Duodenal mucosa (tissue), 2 donors: Measurements from ENCODE around the gene PCDHGB1.
"Not testable (repeated sequence)": the region's sequence is repeated elsewhere in the genome, so short reads cannot be mapped to it uniquely, and the experiment has no call there.

Experiments used
- H3K27ac ChIP-seq: one replicate; pipeline ENCODE4 v1.7.0; 2013; ENCODE audit warnings: low read depth, low read length
- H3K27me3 ChIP-seq, 2 donors: one replicate each; pipeline ENCODE4 v1.7.0; 2013; ENCODE audit warnings: low read length in 2 of 2, control low read depth in 1 of 2; ENCODE audit not compliant: insufficient read depth in 2 of 2, control insufficient read depth in 1 of 2
- H3K36me3 ChIP-seq, 2 donors: one replicate each; pipeline ENCODE4 v1.7.0; 2013; ENCODE audit warnings: low read length in 2 of 2, control low read depth in 1 of 2; ENCODE audit not compliant: insufficient read depth in 2 of 2, control insufficient read depth in 1 of 2
- H3K4me1 ChIP-seq, 2 donors: one replicate each; pipeline ENCODE4 v1.7.0; 2013; ENCODE audit warnings: low read length in 2 of 2, control low read depth in 1 of 2; ENCODE audit not compliant: insufficient read depth in 2 of 2, control insufficient read depth in 1 of 2
- H3K4me3 ChIP-seq, 2 donors: one replicate each; pipeline ENCODE4 v1.7.0; 2013; ENCODE audit warnings: low read length in 2 of 2, low read depth in 1 of 2
- H3K9ac ChIP-seq, 2 donors: one replicate each; pipeline ENCODE4 v1.7.0; 2013; ENCODE audit warnings: low read length in 2 of 2, low read depth in 1 of 2
- H3K9me3 ChIP-seq, 2 donors: one replicate each; pipeline ENCODE4 v1.7.0; 2013; ENCODE audit warnings: low read length in 2 of 2, control low read depth in 1 of 2; ENCODE audit not compliant: control insufficient read depth in 1 of 2

The PCDHGB1 gene

GRCh38 chr5:141349917-141350619 lies at the start of gene PCDHGB1:
Gene PCDHGB1, plus strand, starts transcription at chr5:141350099. Its CDS starts 162 bp downstream, at chr5:141350261.
- Histone ChIP-seq H3K27ac (no peak within 1 kb of the TSS), H3K9ac (no peak within 1 kb of the TSS), H3K27me3 (no peaks in the 10 kb centered on the region), H3K4me1 (no peaks in the 10 kb centered on the region), H3K36me3 (no peaks in the 10 kb centered on the region), H3K4me3 (no peak within 1 kb of the TSS), H3K9me3 (peaks cover 12 to 14% of the 10 kb centered on the region in 2 donors)

- Histone ChIP-seq H3K9ac (no peak within 1 kb of the TSS), H3K9me3 (peaks cover 66 to 79% of the 10 kb centered on the region in 2 donors), H3K27me3 (no peaks in the 10 kb centered on the region), H3K4me1 (no peaks in the 10 kb centered on the region), H3K27ac (no peak within 1 kb of the TSS), H3K4me3 (peak within 1 kb of the TSS; percentile 29 to 32), H3K36me3 (peaks cover 0 to 14% of the 10 kb centered on the region in 2 donors)
Observed at GRCh38 chr5:141303756-141304155, 46.1 kb upstream of the PCDHGB1 start, which contains the start of gene SLC25A2. Gene SLC25A2, minus strand, starts transcription at chr5:141304049. Its CDS starts 184 bp downstream, at chr5:141303865.

DNA sequence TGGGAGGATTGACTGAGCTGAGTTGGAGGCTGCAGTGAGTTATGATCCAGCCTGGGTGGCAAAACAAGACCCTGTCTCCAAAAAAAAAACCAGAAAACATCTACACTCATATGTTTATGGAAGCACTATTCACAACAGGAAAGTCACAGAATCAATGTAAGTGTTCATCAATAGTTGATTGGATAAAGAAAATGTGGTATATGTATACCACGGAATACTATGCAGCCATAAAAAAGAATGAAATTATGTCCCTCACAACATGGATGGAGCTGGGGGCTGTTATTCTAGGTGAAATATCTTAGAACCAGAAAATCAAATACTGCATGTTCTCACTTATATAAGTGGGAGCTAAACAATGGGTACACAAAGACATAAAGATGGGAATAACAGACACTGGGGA lies 43.3 kb upstream of the PCDHGB1 start:
- Histone ChIP-seq H3K4me3 (no peak overlapping the region), H3K4me1 (no peaks in the 10 kb centered on the region), H3K9ac (no peak overlapping the region), H3K36me3 (peaks cover 0 to 10% of the 10 kb centered on the region in 2 donors), H3K9me3 (peaks cover 70 to 75% of the 10 kb centered on the region in 2 donors), H3K27ac (no peak overlapping the region), H3K27me3 (no peaks in the 10 kb centered on the region)

GRCh38 chr5:141313711-141314110 lies 36.2 kb upstream of the PCDHGB1 start:
- peaks cover 70 to 76% of the 10 kb centered on the region in 2 donors for H3K9me3 ChIP-seq
- no peak overlapping the region for H3K4me3 ChIP-seq
- H3K27me3 ChIP-seq, result no peaks in the 10 kb centered on the region
- H3K4me1 ChIP-seq, result no peaks in the 10 kb centered on the region
- H3K9ac ChIP-seq, result no peak overlapping the region
- H3K36me3 ChIP-seq, result peaks cover 12 to 16% of the 10 kb centered on the region in 2 donors
- no peak overlapping the region for H3K27ac ChIP-seq

DNA sequence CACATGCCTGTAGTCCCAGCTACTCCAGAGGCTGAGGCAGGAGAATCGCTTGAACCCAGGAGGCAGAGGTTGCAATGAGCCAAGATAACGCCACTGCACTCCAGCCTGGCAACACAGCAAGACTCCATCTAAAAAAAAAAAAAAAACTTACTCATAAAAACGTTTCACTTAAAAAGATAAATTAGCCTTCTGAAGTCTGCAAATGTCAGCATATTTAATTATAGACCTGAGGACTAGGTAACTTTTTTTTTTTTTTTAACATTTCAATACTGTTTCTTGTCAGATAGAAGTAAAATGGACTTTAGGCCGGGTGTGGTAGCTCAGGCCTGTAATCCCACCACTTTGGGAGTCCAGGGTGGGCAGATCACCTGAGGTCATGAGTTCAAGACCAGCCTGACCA lies 32.9 kb upstream of the PCDHGB1 start:
- not testable (repeated sequence) for H3K4me3 ChIP-seq, H3K9ac ChIP-seq, H3K4me1 ChIP-seq, H3K27ac ChIP-seq, H3K27me3 ChIP-seq
- Histone ChIP-seq H3K36me3 (peaks cover 25 to 28% of the 10 kb centered on the region in 2 donors), H3K9me3 (peaks cover 71 to 79% of the 10 kb centered on the region in 2 donors)

GRCh38 chr5:141319202-141319601 lies 30.7 kb upstream of the PCDHGB1 start:
- H3K27ac ChIP-seq, result no peak overlapping the region
- peaks cover 0 to 4% of the 10 kb centered on the region in 2 donors for H3K4me1 ChIP-seq
- peaks cover 25 to 28% of the 10 kb centered on the region in 2 donors for H3K36me3 ChIP-seq
- H3K9me3 ChIP-seq, result peaks cover 57 to 66% of the 10 kb centered on the region in 2 donors
- H3K4me3 ChIP-seq, result peak overlapping the region; percentile 85 to 90
- H3K9ac ChIP-seq, result no peak overlapping the region
- no peaks in the 10 kb centered on the region for H3K27me3 ChIP-seq

GRCh38 chr5:141319699-141320098 lies 30.2 kb upstream of the PCDHGB1 start:
- Histone ChIP-seq H3K27me3 (no peaks in the 10 kb centered on the region), H3K9me3 (peaks cover 59 to 64% of the 10 kb centered on the region in 2 donors), H3K4me1 (peaks cover 0 to 4% of the 10 kb centered on the region in 2 donors), H3K9ac (no peak overlapping the region), H3K4me3 (peak overlapping the region; percentile 85 to 90), H3K36me3 (peaks cover 25 to 28% of the 10 kb centered on the region in 2 donors), H3K27ac (no peak overlapping the region)

DNA sequence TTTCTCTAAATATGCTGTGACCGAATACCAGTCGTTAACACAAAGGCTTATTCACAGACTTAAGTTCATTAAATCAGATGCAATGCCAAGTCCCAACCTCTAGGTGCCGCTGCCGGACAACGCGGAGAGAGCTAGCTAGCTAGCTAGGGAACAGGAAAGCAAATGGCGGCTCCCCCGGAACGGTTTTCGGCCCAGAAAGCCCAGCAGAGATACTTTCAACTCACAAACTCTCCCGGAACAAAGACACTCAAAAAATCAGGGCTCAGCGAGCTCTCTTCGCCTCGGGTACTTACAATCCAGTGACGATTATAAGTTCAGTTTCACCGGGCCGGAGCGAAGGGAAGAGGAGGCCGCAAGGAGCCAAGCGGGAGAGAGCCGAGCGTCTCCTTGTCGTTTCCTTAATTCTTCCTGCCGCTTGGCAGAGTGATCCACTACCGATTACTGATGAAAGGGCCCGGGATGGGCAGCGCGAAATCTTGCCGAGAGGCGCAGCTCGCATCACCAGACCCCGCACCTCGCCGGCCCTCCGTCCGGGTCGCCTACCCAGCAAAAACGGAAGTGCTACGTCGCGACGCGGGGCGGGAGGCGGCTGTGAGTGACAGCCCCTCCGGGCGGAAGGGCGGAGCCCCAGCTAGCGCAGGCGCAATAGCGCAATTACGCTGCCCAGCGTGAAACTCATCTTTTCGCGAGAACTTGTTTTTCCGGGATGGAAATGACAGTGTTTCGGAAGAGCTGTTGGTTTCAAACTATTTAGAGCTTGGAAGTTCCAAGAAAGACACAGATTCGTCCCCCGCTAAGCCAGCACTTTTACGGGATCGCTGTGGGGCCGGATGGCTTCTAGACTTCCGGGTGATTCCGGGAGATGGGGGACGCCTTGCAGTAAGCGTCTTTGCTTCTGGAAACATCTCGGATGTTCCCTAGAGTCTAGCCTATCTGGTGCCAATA lies 29.4 kb upstream of the PCDHGB1 start, which contains the start of gene TAF7:
Gene TAF7, minus strand, starts transcription at position 560 of the 945 bp plus-strand sequence. CDS start 740 bp downstream, outside the sequence.
- Histone ChIP-seq H3K4me3 (peak within 1 kb of the TSS; percentile 85 to 90), H3K9me3 (peaks cover 52 to 60% of the 10 kb centered on the region in 2 donors), H3K36me3 (peaks cover 19 to 28% of the 10 kb centered on the region in 2 donors), H3K9ac (peak within 1 kb of the TSS; percentile 73 to 80), H3K27me3 (no peaks in the 10 kb centered on the region), H3K27ac (peak within 1 kb of the TSS; percentile 78), H3K4me1 (peaks cover 0 to 4% of the 10 kb centered on the region in 2 donors)

GRCh38 chr5:141322261-141322660 lies 27.6 kb upstream of the PCDHGB1 start:
- Histone ChIP-seq H3K4me1 (peaks cover 0 to 4% of the 10 kb centered on the region in 2 donors), H3K27me3 (no peaks in the 10 kb centered on the region), H3K9ac (no peak overlapping the region), H3K36me3 (peaks cover 19 to 22% of the 10 kb centered on the region in 2 donors), H3K9me3 (peaks cover 38 to 53% of the 10 kb centered on the region in 2 donors), H3K4me3 (no peak overlapping the region), H3K27ac (no peak overlapping the region)
